22Rv1 (cell line): ENCODE data around the gene ZBTB7A.

Experiments
- H3K27ac ChIP-seq: fragments of 450-650 bp; 2 replicates; pipeline ENCODE4 v1.5.1; 2017
- CTCF ChIP-seq: fragments of 450-650 bp; IDR thresholded peaks from 2 replicates; pipeline ENCODE4 v1.5.1; 2017; ENCODE audit warnings: mild to moderate bottlenecking
- ZFX ChIP-seq: fragments of 450-650 bp; IDR thresholded peaks from 2 replicates; pipeline ENCODE4 v1.6.1; 2017; ENCODE audit warnings: antibody characterized with exemption, borderline replicate concordance

The ZBTB7A gene

GRCh38 chr19:4108767-4109625 is 42.3 kb upstream of the ZBTB7A start:
- TF ChIP-seq ZFX (no peak), CTCF (no peak)
- no peak overlapping the region for H3K27ac ChIP-seq

- no peak overlapping the region for H3K27ac ChIP-seq
These were observed 36.4 kb upstream of the ZBTB7A start for GRCh38 chr19:4103080-4103433.

GRCh38 chr19:4102339-4103079 is 35.8 kb upstream of the ZBTB7A start:
- TF ChIP-seq ZFX (no peak), CTCF (no peak)
- H3K27ac ChIP-seq, result no peak overlapping the region

More at GRCh38 chr19:4103080-4103433, 36.4 kb upstream of the ZBTB7A start:
- TF ChIP-seq ZFX, result no peak
- TF ChIP-seq CTCF, result no peak

GRCh38 chr19:4101496-4101770 is 34.7 kb upstream of the ZBTB7A start:
- H3K27ac ChIP-seq, result no peak overlapping the region
- TF ChIP-seq CTCF, result no peak
- TF ChIP-seq ZFX, result no peak

GRCh38 chr19:4100647-4101495 is 34.2 kb upstream of the ZBTB7A start:
- H3K27ac ChIP-seq, result no peak overlapping the region
- no peak for TF ChIP-seq ZFX
- no peak for TF ChIP-seq CTCF

GRCh38 chr19:4099041-4099764 is 32.5 kb upstream of the ZBTB7A start:
- no peak overlapping the region for H3K27ac ChIP-seq
- TF ChIP-seq CTCF, result no peak
- no peak for TF ChIP-seq ZFX
